BE2C (cell line): ENCODE results near the gene WDFY2.

Experiments
- DNase-seq: peaks from one replicate; pipeline ENCODE4 v3.0.0-alpha.2; 2020
- H3K27me3 ChIP-seq: fragments of 250-450 bp; sonication (Bioruptor Pico); 2 replicates; pipeline ENCODE4 v1.5.1; 2020; ENCODE audit warnings: mild to moderate bottlenecking
- H3K36me3 ChIP-seq: fragments of 250-450 bp; sonication (Bioruptor Pico); 2 replicates; pipeline ENCODE4 v1.5.1; 2020; ENCODE audit warnings: mild to moderate bottlenecking
- H3K4me1 ChIP-seq: fragments of 250-450 bp; sonication (Bioruptor Pico); 2 replicates; pipeline ENCODE4 v1.5.1; 2020
- H3K4me3 ChIP-seq: 2 replicates; pipeline ENCODE4 v1.5.1; 2011; ENCODE audit warnings: low read depth, low read length
- H3K9me3 ChIP-seq: fragments of 250-450 bp; sonication (Bioruptor Pico); 2 replicates; pipeline ENCODE4 v1.5.1; 2020
- CTCF ChIP-seq: IDR thresholded peaks from 2 replicates; pipeline ENCODE4 v1.5.1; 2012; ENCODE audit warnings: mild to moderate bottlenecking, low read depth, low read length

WDFY2 gene

GRCh38 chr13:51715613-51716012, 131.4 kb downstream of the WDFY2 start:
- no peak for TF ChIP-seq CTCF
- Histone ChIP-seq H3K4me1 (no peaks in the 10 kb centered on the region), H3K36me3 (no peaks in the 10 kb centered on the region), H3K27me3 (no peaks in the 10 kb centered on the region), H3K9me3 (no peaks in the 10 kb centered on the region), H3K4me3 (no peak overlapping the region)
- DNase-seq: no peak

- TF ChIP-seq CTCF: no peak
- DNase-seq: no peak
- Histone ChIP-seq H3K27me3 (no peaks in the 10 kb centered on the region), H3K9me3 (no peaks in the 10 kb centered on the region), H3K36me3 (no peaks in the 10 kb centered on the region), H3K4me3 (no peak overlapping the region), H3K4me1 (no peaks in the 10 kb centered on the region)
Measured at GRCh38 chr13:51717786-51718398, 133.6 kb downstream of the WDFY2 start.

- Histone ChIP-seq H3K27me3 (no peaks in the 10 kb centered on the region), H3K36me3 (no peaks in the 10 kb centered on the region), H3K4me1 (no peaks in the 10 kb centered on the region), H3K4me3 (no peak overlapping the region), H3K9me3 (no peaks in the 10 kb centered on the region)
- TF ChIP-seq CTCF: no peak
- no peak for DNase-seq
Measured at GRCh38 chr13:51719394-51719793, 135.1 kb downstream of the WDFY2 start.

GRCh38 chr13:51721496-51721895, 137.2 kb downstream of the WDFY2 start:
- Histone ChIP-seq H3K36me3 (no peaks in the 10 kb centered on the region), H3K9me3 (no peaks in the 10 kb centered on the region), H3K27me3 (no peaks in the 10 kb centered on the region), H3K4me3 (no peak overlapping the region), H3K4me1 (no peaks in the 10 kb centered on the region)
- DNase-seq: no peak
- TF ChIP-seq CTCF: no peak

GRCh38 chr13:51723529-51723928, 139.3 kb downstream of the WDFY2 start:
- no peak overlapping the region for H3K4me3 ChIP-seq
- no peak for DNase-seq
- no peak for TF ChIP-seq CTCF
- no peaks in the 10 kb centered on the region; the same call in 1 of the 2 replicates for H3K36me3 ChIP-seq
- H3K9me3 ChIP-seq: no peaks in the 10 kb centered on the region
- H3K4me1 ChIP-seq: no peaks in the 10 kb centered on the region
- no peaks in the 10 kb centered on the region for H3K27me3 ChIP-seq

- no peaks in the 10 kb centered on the region for H3K9me3 ChIP-seq
- H3K27me3 ChIP-seq: no peaks in the 10 kb centered on the region
- H3K36me3 ChIP-seq: no peaks in the 10 kb centered on the region; the same call in 1 of the 2 replicates
- H3K4me3 ChIP-seq: no peak overlapping the region
- TF ChIP-seq CTCF: no peak
- H3K4me1 ChIP-seq: no peaks in the 10 kb centered on the region
- no peak for DNase-seq
Measured at GRCh38 chr13:51724721-51725120, 140.5 kb downstream of the WDFY2 start.
